HS-5 (cell line): ENCODE measurements around the gene PA2G4.
"Not testable (repeated sequence)": the region's sequence is repeated elsewhere in the genome, so short reads cannot be mapped to it uniquely, and the experiment has no call there.

Experiments used
- DNase-seq: peaks from one replicate; pipeline ENCODE4 v3.0.0-alpha.2; 2012; ENCODE audit warnings: low read depth

The PA2G4 gene

GRCh38 chr12:56101045-56101444 is 3.3 kb upstream of the PA2G4 start:
- no peak for DNase-seq

GRCh38 chr12:56102683-56103065 is 1.7 kb upstream of the PA2G4 start:
- DNase-seq: no peak

- no peak for DNase-seq
Measured at GRCh38 chr12:56103066-56103711, 1.2 kb upstream of the PA2G4 start.

- no peak for DNase-seq
Measured at GRCh38 chr12:56103823-56104108, 593 bp upstream of the PA2G4 start.

- DNase-seq: no peak
Measured at GRCh38 chr12:56104815-56105608, 653 bp downstream of the PA2G4 start.

- DNase-seq: no peak
Measured at GRCh38 chr12:56105609-56105902, 1.2 kb downstream of the PA2G4 start.

GRCh38 chr12:56107242-56107641 is 2.9 kb downstream of the PA2G4 start:
- no peak for DNase-seq

GRCh38 chr12:56110571-56110970 is 6.2 kb downstream of the PA2G4 start:
- no peak for DNase-seq

- no peak for DNase-seq
Measured at GRCh38 chr12:56114084-56114483, 9.7 kb downstream of the PA2G4 start.

- no peak for DNase-seq
Measured at GRCh38 chr12:56115329-56115728, 11.0 kb downstream of the PA2G4 start.

GRCh38 chr12:56116267-56117081 is 12.1 kb downstream of the PA2G4 start, which contains the start of gene RPL41:
Gene RPL41, plus strand, starts transcription at chr12:56116633.
- DNase-seq: peak; percentile 95

- not testable (repeated sequence) for DNase-seq
Measured at GRCh38 chr12:56117082-56117706, 12.8 kb downstream of the PA2G4 start.

GRCh38 chr12:56117778-56118687 is 13.7 kb downstream of the PA2G4 start, which contains the start of gene ZC3H10:
Gene ZC3H10, plus strand, starts transcription at chr12:56118266. Its CDS starts 2,297 bp downstream, at chr12:56120563.
- DNase-seq: peak; percentile 100

- DNase-seq: no peak
Measured at GRCh38 chr12:56118688-56119357, 14.5 kb downstream of the PA2G4 start.

- DNase-seq: peak; percentile 66
Measured at GRCh38 chr12:56119361-56119796, 15.0 kb downstream of the PA2G4 start.

- no peak for DNase-seq
Measured at GRCh38 chr12:56120158-56120846, 15.9 kb downstream of the PA2G4 start.

GRCh38 chr12:56121204-56121870 is 17.0 kb downstream of the PA2G4 start:
- no peak for DNase-seq

GRCh38 chr12:56122637-56123036 is 18.3 kb downstream of the PA2G4 start:
- DNase-seq: no peak

GRCh38 chr12:56124133-56124532 is 19.8 kb downstream of the PA2G4 start:
- DNase-seq: no peak
